ENCODE data around the gene ATP12A.

ATP12A gene

GRCh38 chr13:24687611-24688010 is 7.4 kb downstream of the ATP12A start:
- Histone ChIP-seq H2AFZ (ENCODE audit: low read length, unreplicated experiment) (no peak overlapping the region), H3K4me1 (ENCODE audit: control insufficient read depth, insufficient read depth, low read length, unreplicated experiment) (peaks cover 13% of the 10 kb centered on the region), H3K27me3 (ENCODE audit: insufficient read depth, low read length) (peaks cover 61% of the 10 kb centered on the region), H3K27ac (ENCODE audit: low read depth, low read length) (no peak overlapping the region), H3K4me3 (ENCODE audit: low read depth, low read length) (no peak overlapping the region), H3K79me2 (ENCODE audit: control insufficient read depth, insufficient read depth, low read length, unreplicated experiment) (no peaks in the 10 kb centered on the region), H3K36me3 (ENCODE audit: insufficient read depth, low read length) (no peaks in the 10 kb centered on the region)

- Histone ChIP-seq H2AFZ (ENCODE audit: low read length, unreplicated experiment) (no peak overlapping the region), H3K79me2 (ENCODE audit: control insufficient read depth, insufficient read depth, low read length, unreplicated experiment) (no peaks in the 10 kb centered on the region), H3K27me3 (ENCODE audit: insufficient read depth, low read length) (peaks cover 61% of the 10 kb centered on the region), H3K27ac (ENCODE audit: low read depth, low read length) (no peak overlapping the region), H3K4me3 (ENCODE audit: low read depth, low read length) (no peak overlapping the region), H3K36me3 (ENCODE audit: insufficient read depth, low read length) (no peaks in the 10 kb centered on the region), H3K4me1 (ENCODE audit: control insufficient read depth, insufficient read depth, low read length, unreplicated experiment) (peaks cover 17% of the 10 kb centered on the region)
These were observed 7.9 kb downstream of the ATP12A start for GRCh38 chr13:24688111-24688510.

GRCh38 chr13:24688950-24689349 is 8.7 kb downstream of the ATP12A start:
- H3K36me3 ChIP-seq (ENCODE audit: insufficient read depth, low read length), result no peaks in the 10 kb centered on the region
- H3K27me3 ChIP-seq (ENCODE audit: insufficient read depth, low read length), result peaks cover 61% of the 10 kb centered on the region
- no peaks in the 10 kb centered on the region for H3K79me2 ChIP-seq (ENCODE audit: control insufficient read depth, insufficient read depth, low read length, unreplicated experiment)
- H3K27ac ChIP-seq (ENCODE audit: low read depth, low read length), result no peak overlapping the region
- no peak overlapping the region for H3K4me3 ChIP-seq (ENCODE audit: low read depth, low read length)
- H3K4me1 ChIP-seq (ENCODE audit: control insufficient read depth, insufficient read depth, low read length, unreplicated experiment), result peaks cover 17% of the 10 kb centered on the region
- no peak overlapping the region for H2AFZ ChIP-seq (ENCODE audit: low read length, unreplicated experiment)

- H3K27me3 ChIP-seq (ENCODE audit: insufficient read depth, low read length), result peaks cover 54% of the 10 kb centered on the region
- no peak overlapping the region for H2AFZ ChIP-seq (ENCODE audit: low read length, unreplicated experiment)
- H3K79me2 ChIP-seq (ENCODE audit: control insufficient read depth, insufficient read depth, low read length, unreplicated experiment), result no peaks in the 10 kb centered on the region
- no peak overlapping the region for H3K4me3 ChIP-seq (ENCODE audit: low read depth, low read length)
- no peak overlapping the region for H3K27ac ChIP-seq (ENCODE audit: low read depth, low read length)
- no peaks in the 10 kb centered on the region for H3K36me3 ChIP-seq (ENCODE audit: insufficient read depth, low read length)
- peaks cover 10% of the 10 kb centered on the region for H3K4me1 ChIP-seq (ENCODE audit: control insufficient read depth, insufficient read depth, low read length, unreplicated experiment)
These were observed 11.2 kb downstream of the ATP12A start for GRCh38 chr13:24691381-24691780.

GRCh38 chr13:24692561-24692960 is 12.4 kb downstream of the ATP12A start:
- H3K4me3 ChIP-seq (ENCODE audit: low read depth, low read length), result no peak overlapping the region
- H2AFZ ChIP-seq (ENCODE audit: low read length, unreplicated experiment), result no peak overlapping the region
- no peaks in the 10 kb centered on the region for H3K36me3 ChIP-seq (ENCODE audit: insufficient read depth, low read length)
- H3K27me3 ChIP-seq (ENCODE audit: insufficient read depth, low read length), result peaks cover 49% of the 10 kb centered on the region
- peaks cover 10% of the 10 kb centered on the region for H3K4me1 ChIP-seq (ENCODE audit: control insufficient read depth, insufficient read depth, low read length, unreplicated experiment)
- H3K79me2 ChIP-seq (ENCODE audit: control insufficient read depth, insufficient read depth, low read length, unreplicated experiment), result no peaks in the 10 kb centered on the region
- no peak overlapping the region for H3K27ac ChIP-seq (ENCODE audit: low read depth, low read length)

- Histone ChIP-seq H3K4me3 (ENCODE audit: low read depth, low read length) (no peak overlapping the region), H3K27me3 (ENCODE audit: insufficient read depth, low read length) (peaks cover 44% of the 10 kb centered on the region), H2AFZ (ENCODE audit: low read length, unreplicated experiment) (no peak overlapping the region), H3K79me2 (ENCODE audit: control insufficient read depth, insufficient read depth, low read length, unreplicated experiment) (no peaks in the 10 kb centered on the region), H3K27ac (ENCODE audit: low read depth, low read length) (no peak overlapping the region), H3K4me1 (ENCODE audit: control insufficient read depth, insufficient read depth, low read length, unreplicated experiment) (peaks cover 10% of the 10 kb centered on the region), H3K36me3 (ENCODE audit: insufficient read depth, low read length) (no peaks in the 10 kb centered on the region)
These were observed 13.8 kb downstream of the ATP12A start for GRCh38 chr13:24693862-24694471.

GRCh38 chr13:24694907-24695306 is 14.7 kb downstream of the ATP12A start:
- peaks cover 10% of the 10 kb centered on the region for H3K4me1 ChIP-seq (ENCODE audit: control insufficient read depth, insufficient read depth, low read length, unreplicated experiment)
- no peaks in the 10 kb centered on the region for H3K36me3 ChIP-seq (ENCODE audit: insufficient read depth, low read length)
- no peaks in the 10 kb centered on the region for H3K79me2 ChIP-seq (ENCODE audit: control insufficient read depth, insufficient read depth, low read length, unreplicated experiment)
- H3K4me3 ChIP-seq (ENCODE audit: low read depth, low read length), result no peak overlapping the region
- H2AFZ ChIP-seq (ENCODE audit: low read length, unreplicated experiment), result no peak overlapping the region
- H3K27ac ChIP-seq (ENCODE audit: low read depth, low read length), result no peak overlapping the region
- peaks cover 44% of the 10 kb centered on the region for H3K27me3 ChIP-seq (ENCODE audit: insufficient read depth, low read length)

GRCh38 chr13:24698686-24699085 is 18.5 kb downstream of the ATP12A start:
- Histone ChIP-seq H3K79me2 (ENCODE audit: control insufficient read depth, insufficient read depth, low read length, unreplicated experiment) (no peaks in the 10 kb centered on the region), H2AFZ (ENCODE audit: low read length, unreplicated experiment) (no peak overlapping the region), H3K4me3 (ENCODE audit: low read depth, low read length) (no peak overlapping the region), H3K27ac (ENCODE audit: low read depth, low read length) (no peak overlapping the region), H3K4me1 (ENCODE audit: control insufficient read depth, insufficient read depth, low read length, unreplicated experiment) (no peaks in the 10 kb centered on the region), H3K36me3 (ENCODE audit: insufficient read depth, low read length) (no peaks in the 10 kb centered on the region), H3K27me3 (ENCODE audit: insufficient read depth, low read length) (peaks cover 50% of the 10 kb centered on the region)

GRCh38 chr13:24699541-24699940 is 19.3 kb downstream of the ATP12A start:
- Histone ChIP-seq H3K4me3 (ENCODE audit: low read depth, low read length) (no peak overlapping the region), H3K4me1 (ENCODE audit: control insufficient read depth, insufficient read depth, low read length, unreplicated experiment) (no peaks in the 10 kb centered on the region), H3K27ac (ENCODE audit: low read depth, low read length) (no peak overlapping the region)

GRCh38 chr13:24700539-24700938 is 20.3 kb downstream of the ATP12A start:
- Histone ChIP-seq H3K79me2 (ENCODE audit: control insufficient read depth, insufficient read depth, low read length, unreplicated experiment) (no peaks in the 10 kb centered on the region), H2AFZ (ENCODE audit: low read length, unreplicated experiment) (no peak overlapping the region), H3K4me3 (ENCODE audit: low read depth, low read length) (no peak overlapping the region), H3K27me3 (ENCODE audit: insufficient read depth, low read length) (peaks cover 62% of the 10 kb centered on the region), H3K4me1 (ENCODE audit: control insufficient read depth, insufficient read depth, low read length, unreplicated experiment) (no peaks in the 10 kb centered on the region), H3K27ac (ENCODE audit: low read depth, low read length) (no peak overlapping the region), H3K36me3 (ENCODE audit: insufficient read depth, low read length) (no peaks in the 10 kb centered on the region)

More at GRCh38 chr13:24699541-24699940, 19.3 kb downstream of the ATP12A start:
- H2AFZ ChIP-seq (ENCODE audit: low read length, unreplicated experiment), result no peak overlapping the region
- no peaks in the 10 kb centered on the region for H3K79me2 ChIP-seq (ENCODE audit: control insufficient read depth, insufficient read depth, low read length, unreplicated experiment)
- H3K27me3 ChIP-seq (ENCODE audit: insufficient read depth, low read length), result peaks cover 56% of the 10 kb centered on the region
- H3K36me3 ChIP-seq (ENCODE audit: insufficient read depth, low read length), result no peaks in the 10 kb centered on the region

GRCh38 chr13:24706886-24707585 is 26.8 kb downstream of the ATP12A start:
- Histone ChIP-seq H2AFZ (ENCODE audit: low read length, unreplicated experiment) (no peak overlapping the region), H3K27ac (ENCODE audit: low read depth, low read length) (no peak overlapping the region), H3K36me3 (ENCODE audit: insufficient read depth, low read length) (no peaks in the 10 kb centered on the region), H3K27me3 (ENCODE audit: insufficient read depth, low read length) (peaks cover 38% of the 10 kb centered on the region), H3K4me1 (ENCODE audit: control insufficient read depth, insufficient read depth, low read length, unreplicated experiment) (no peaks in the 10 kb centered on the region), H3K79me2 (ENCODE audit: control insufficient read depth, insufficient read depth, low read length, unreplicated experiment) (no peaks in the 10 kb centered on the region), H3K4me3 (ENCODE audit: low read depth, low read length) (no peak overlapping the region)
